ENCODE results near the gene ADRA2B. TPM values are rescaled to one million over a fixed set of nuclear protein-coding genes. Genes with fewer than 3 reads are reported as not detected.
A peak's percentile ranks its signal among the peaks of the same experiment; 100 is the strongest.

The ADRA2B gene
- total and polyA plus RNA-seq, 2 experiments from 2014 or later, result 28.5 to 61.8 TPM

DNA sequence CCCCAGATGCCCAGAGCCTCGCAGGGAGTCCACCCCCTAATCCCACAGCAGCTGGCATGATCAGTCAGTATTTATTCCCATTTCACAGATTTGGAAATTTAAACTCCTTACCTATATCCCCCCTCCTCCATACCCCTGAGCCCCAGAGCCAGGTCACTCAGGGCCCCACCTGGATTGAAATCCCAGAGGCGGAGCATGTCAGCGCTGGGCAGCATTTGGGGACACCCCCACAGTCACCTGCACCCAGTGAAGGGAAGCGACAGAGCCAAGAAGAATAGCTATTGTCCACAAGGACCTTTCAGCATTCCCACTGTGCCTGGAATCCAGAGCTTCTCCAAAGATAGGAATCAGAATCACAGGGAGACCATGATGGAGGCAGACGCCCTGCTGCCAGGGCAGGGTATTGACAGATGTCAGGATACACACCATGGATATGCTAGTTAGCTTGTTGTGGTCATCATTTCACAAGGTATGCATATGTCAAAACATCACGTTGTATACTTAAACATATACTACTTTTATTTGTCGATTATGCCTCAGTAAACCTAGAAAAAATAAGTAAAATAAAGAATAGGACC lies 22.9 kb upstream of the ADRA2B start:
- no peak overlapping the region for H3K27ac ChIP-seq
- no peaks in the 10 kb centered on the region for H3K9me3 ChIP-seq (ENCODE audit: low read depth)
- no peak for DNase-seq (ENCODE audit: low read depth in 1 of 2, low spot score in 1 of 2)
- H3K36me3 ChIP-seq, result no peaks in the 10 kb centered on the region
- TF ChIP-seq CTCF (IDR thresholded peaks at IDR 0.05; ENCODE audit: low read depth, low read length), result no peak
- no peak overlapping the region for H3K4me3 ChIP-seq
- no peaks in the 10 kb centered on the region for H3K4me1 ChIP-seq (ENCODE audit: low read depth)
- H3K27me3 ChIP-seq, result peaks cover 24% of the 10 kb centered on the region

- TF ChIP-seq CTCF (IDR thresholded peaks at IDR 0.05; ENCODE audit: low read depth, low read length), result peak; percentile 67
- no peak within 1 kb of the TSS for H3K27ac ChIP-seq
- H3K9me3 ChIP-seq (ENCODE audit: low read depth), result no peaks in the 10 kb centered on the region
- peaks cover 16% of the 10 kb centered on the region for H3K27me3 ChIP-seq
- DNase-seq (ENCODE audit: low read depth in 1 of 2, low spot score in 1 of 2), result peak; percentile 55 to 75
- H3K36me3 ChIP-seq, result no peaks in the 10 kb centered on the region
- H3K4me3 ChIP-seq, result no peak within 1 kb of the TSS
- no peaks in the 10 kb centered on the region for H3K4me1 ChIP-seq (ENCODE audit: low read depth)
Observed at GRCh38 chr2:96138179-96139145, 22.1 kb upstream of the ADRA2B start, which contains the start of gene ASTL. ASTL (minus strand) TSS chr2:96138502; CDS start chr2:96138436, 66 bp downstream.

DNA sequence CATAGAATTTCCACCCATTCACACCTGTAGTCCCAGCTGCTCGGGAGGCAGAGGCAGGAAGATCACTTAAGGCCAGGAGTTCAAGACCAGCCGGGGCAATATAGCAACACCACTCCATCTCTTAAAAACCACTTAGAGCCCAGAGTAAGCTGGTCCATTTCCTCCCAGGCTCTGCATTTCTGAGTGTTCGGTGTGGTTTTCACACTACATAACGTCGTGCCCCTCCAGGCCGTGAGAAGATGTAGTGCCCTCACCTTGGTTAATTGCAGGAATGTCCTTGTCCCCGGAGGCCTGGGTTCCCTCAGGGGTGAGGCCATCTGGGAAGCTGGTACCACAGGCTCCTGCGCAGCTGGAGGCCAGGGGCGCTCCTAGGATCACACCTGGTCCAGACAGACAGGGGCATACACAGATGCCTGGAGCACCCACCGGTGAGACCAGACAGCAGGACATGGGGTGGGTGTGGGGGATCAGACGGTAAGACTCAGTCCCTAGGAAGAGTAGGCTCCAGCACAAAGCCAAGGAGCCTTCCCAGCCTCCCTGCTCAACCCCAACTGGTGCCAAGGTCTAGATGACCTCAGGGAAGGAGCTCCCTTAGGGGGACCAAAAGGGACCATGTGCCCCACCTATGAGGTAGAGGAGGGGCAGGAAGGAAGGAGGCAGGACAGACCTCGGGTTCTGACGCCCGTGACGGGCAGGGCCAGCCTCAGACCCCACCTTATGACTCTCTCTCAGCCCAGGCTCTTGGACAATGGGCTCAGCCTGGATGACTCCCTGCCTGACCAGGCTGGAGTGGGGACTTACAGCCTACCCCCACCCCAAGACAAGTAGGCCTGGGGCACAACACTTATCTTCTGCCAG lies 21.2 kb upstream of the ADRA2B start:
- no peaks in the 10 kb centered on the region for H3K9me3 ChIP-seq (ENCODE audit: low read depth)
- H3K4me3 ChIP-seq, result no peak overlapping the region
- H3K27me3 ChIP-seq, result peaks cover 13% of the 10 kb centered on the region
- TF ChIP-seq CTCF (IDR thresholded peaks at IDR 0.05; ENCODE audit: low read depth, low read length), result no peak
- no peaks in the 10 kb centered on the region for H3K4me1 ChIP-seq (ENCODE audit: low read depth)
- H3K36me3 ChIP-seq, result no peaks in the 10 kb centered on the region
- no peak for DNase-seq (ENCODE audit: low read depth in 1 of 2, low spot score in 1 of 2)
- H3K27ac ChIP-seq, result no peak overlapping the region

- H3K27ac ChIP-seq, result no peak overlapping the region
- H3K36me3 ChIP-seq, result no peaks in the 10 kb centered on the region
- no peaks in the 10 kb centered on the region for H3K4me1 ChIP-seq (ENCODE audit: low read depth)
- no peak for DNase-seq (ENCODE audit: low read depth in 1 of 2, low spot score in 1 of 2)
- H3K4me3 ChIP-seq, result no peak overlapping the region
- no peak for TF ChIP-seq CTCF (IDR thresholded peaks at IDR 0.05; ENCODE audit: low read depth, low read length)
- H3K9me3 ChIP-seq (ENCODE audit: low read depth), result no peaks in the 10 kb centered on the region
- H3K27me3 ChIP-seq, result peaks cover 13% of the 10 kb centered on the region
Observed at GRCh38 chr2:96136129-96136720, 19.9 kb upstream of the ADRA2B start.

GRCh38 chr2:96135621-96136020 lies 19.2 kb upstream of the ADRA2B start:
- no peak for TF ChIP-seq CTCF (IDR thresholded peaks at IDR 0.05; ENCODE audit: low read depth, low read length)
- no peak for DNase-seq (ENCODE audit: low read depth in 1 of 2, low spot score in 1 of 2)
- H3K27me3 ChIP-seq, result peaks cover 19% of the 10 kb centered on the region
- no peaks in the 10 kb centered on the region for H3K9me3 ChIP-seq (ENCODE audit: low read depth)
- no peaks in the 10 kb centered on the region for H3K4me1 ChIP-seq (ENCODE audit: low read depth)
- H3K27ac ChIP-seq, result no peak overlapping the region
- H3K36me3 ChIP-seq, result no peaks in the 10 kb centered on the region
- no peak overlapping the region for H3K4me3 ChIP-seq
